Activated naive CD8-positive, alpha-beta T cell treated with anti-CD3 and anti-CD28 coated beads, Interleukin-2, amount 50 U/mL, for 16 hours (primary cell): ENCODE measurements around the gene DSTYK.
"Not testable (repeated sequence)": the region's sequence is repeated elsewhere in the genome, so short reads cannot be mapped to it uniquely, and the experiment has no call there.

ENCODE experiments used
- DNase-seq: peaks from one replicate; pipeline ENCODE4 v3.0.0-alpha.2; 2020; ENCODE audit warnings: low read depth, low spot score

Gene DSTYK

DNA sequence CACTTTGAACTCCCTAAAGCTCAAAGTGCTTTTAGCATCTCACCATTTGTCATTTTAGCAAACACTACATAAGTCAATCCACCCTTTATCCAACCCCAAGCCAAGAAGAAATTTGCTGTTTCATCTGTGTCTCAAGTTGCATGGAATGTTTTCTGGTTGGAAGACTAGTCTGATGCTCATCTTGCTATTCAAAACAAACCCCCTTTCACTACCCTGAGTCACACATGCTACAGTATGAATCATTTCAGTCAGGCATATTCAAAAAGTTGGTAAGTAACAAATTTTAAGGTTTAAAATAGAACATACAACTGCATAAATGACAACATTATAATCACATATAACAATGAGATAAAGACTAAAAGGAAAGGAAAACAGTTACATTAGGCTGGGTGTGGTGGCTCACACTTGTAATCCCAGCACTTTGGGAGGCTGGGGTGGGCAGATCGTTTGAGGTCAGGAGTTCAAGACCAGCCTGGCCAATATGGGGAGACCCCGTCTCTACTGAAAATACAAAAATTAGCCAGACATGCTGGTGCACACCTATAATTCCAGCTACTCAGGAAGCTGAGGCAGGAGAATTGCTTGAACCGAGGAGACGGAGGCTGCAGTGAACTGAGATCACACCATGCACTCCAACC is 38.7 kb downstream of the DSTYK start:
- no peak for DNase-seq

GRCh38 chr1:205171369-205171768 is 40.1 kb downstream of the DSTYK start:
- no peak for DNase-seq

- no peak for DNase-seq
Observed at GRCh38 chr1:205170532-205171269, 40.8 kb downstream of the DSTYK start.

DNA sequence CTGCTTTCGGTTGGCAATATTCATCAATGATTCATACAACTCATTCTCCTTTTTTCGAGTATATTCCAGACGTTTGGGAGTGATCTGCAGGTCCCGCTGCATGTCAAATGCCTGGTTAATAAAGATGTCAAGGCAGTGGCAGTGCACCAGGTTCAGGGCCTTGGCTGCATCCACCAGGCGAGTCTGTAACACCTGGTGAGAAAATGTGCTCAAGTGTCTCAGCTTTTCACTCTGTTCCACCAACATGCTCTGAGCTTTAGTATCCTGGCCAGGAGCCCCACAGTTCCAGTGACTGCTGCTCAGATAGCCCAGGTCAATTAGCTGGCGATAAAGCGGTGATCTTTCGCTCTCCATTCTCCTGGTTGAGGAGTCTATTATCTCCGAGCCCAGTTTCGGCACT is 42.3 kb downstream of the DSTYK start:
- DNase-seq: no peak

DNA sequence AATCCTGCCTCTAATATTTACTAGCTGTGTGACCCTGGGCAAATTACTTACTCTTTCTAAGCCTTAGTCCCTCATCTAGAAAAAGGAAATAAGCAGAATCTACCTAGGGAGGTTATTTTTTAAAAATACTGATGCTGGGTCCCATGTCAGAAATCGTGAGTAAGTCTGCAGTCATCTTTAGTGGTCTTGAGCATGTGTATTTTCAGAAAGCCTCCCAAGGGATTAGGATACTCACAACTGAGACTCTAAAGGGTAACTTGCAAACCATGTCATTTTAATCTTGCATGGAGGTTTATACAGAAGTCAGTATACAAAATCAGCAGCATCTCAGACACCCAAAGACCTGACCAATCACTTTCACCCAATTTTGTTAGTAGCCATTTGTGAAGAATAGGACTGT is 43.2 kb downstream of the DSTYK start:
- no peak for DNase-seq

GRCh38 chr1:205162301-205162700 is 49.2 kb downstream of the DSTYK start:
- no peak for DNase-seq

- DNase-seq: no peak
Observed at GRCh38 chr1:205161076-205161475, 50.4 kb downstream of the DSTYK start.

DNA sequence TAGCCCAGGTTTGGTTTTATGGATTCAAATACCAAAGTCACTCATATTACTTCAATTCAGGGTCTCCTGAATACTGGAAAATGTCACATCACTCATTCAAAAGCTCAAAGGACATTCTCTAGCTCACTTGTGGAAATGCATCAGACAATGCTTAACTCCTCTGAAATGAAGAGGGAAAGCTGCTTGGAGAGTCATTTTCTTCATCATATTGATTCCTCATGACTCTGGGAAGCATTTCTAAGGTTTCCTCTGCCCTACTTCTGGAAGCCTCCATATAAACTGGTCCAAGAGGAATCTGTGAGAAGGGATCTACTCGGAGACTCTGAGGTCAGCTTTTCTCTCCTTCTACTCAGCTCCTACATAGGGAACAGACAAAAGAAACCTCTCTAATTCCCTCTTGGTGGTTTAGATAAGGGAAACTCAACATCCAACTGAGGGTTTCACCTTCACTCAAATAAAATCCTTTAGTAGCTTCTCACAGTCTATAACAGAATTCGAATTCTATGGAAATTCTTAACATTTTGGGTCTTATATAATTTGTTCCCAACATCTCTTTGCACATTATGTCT is 53.4 kb downstream of the DSTYK start:
- no peak for DNase-seq

DNA sequence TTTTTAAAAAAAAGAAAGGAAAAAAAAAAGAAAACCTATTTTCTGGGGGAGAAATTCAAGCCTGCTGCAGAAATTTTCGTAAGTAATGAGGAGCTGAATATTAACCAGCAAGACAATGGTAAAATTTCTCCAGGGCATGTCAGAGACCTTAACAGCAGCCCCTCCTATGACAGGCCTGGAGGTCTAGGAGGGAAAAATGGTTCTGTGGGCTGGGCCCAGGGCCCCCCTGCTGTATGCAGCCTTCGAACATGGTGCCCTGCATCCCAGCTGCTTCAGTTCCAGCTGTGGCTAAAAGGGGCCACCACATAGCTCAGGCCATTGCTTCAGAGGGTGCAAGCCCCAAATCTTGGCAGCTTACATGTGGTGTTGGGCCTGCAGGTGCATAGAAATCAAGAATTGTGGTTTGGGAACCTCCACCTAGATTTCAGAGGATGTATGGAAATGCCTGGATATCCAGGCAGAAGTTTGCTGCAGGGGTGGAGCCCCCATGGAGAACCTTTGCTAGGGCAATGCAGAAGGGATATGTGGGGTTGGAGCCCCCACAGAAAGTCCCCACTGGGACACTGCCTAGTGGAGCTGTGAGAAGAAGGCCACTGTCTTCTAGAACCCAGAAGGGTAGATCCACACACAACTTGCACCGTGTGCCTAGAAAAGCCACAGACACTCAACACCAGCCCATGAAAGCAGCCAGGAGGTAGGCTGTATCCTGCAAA is 55.7 kb downstream of the DSTYK start:
- not testable (repeated sequence) for DNase-seq

- DNase-seq: no peak
Observed at GRCh38 chr1:205152505-205152904, 59.0 kb downstream of the DSTYK start.

DNA sequence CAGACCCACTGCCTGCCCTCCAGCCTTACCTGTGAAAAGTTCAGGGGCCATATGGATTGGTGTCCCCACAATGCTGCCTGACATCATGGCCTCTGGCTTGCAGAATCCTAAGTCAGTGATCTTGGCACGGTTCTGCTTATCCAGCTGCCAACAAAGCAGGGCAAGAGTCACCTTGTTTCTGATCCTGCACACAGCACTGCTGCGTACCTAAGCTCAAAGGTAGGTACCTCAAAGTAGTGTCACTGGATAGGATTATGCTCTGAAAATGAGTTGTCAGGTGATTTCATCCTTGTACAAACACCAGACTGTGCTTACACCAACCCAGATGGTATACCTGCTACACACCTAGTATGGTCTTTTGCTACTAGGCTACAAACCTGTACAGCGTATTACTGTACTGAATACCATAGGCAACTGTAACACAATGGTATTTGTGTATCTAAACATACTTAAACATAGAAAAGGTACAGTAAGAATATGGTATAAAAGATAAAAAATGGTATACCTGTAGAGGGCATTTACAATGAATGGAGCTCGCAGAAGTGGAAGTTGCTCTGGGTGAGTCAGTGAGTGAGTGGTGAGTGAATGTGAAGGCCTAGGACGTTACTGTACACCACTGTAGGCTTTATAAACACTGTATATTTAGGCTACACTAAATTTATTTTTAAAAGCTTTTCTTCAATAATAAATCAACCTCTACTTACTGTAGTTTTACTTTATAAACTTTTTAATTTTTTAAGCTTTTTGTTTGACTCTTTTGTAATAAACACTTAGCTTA is 60.7 kb downstream of the DSTYK start:
- DNase-seq: no peak

DNA sequence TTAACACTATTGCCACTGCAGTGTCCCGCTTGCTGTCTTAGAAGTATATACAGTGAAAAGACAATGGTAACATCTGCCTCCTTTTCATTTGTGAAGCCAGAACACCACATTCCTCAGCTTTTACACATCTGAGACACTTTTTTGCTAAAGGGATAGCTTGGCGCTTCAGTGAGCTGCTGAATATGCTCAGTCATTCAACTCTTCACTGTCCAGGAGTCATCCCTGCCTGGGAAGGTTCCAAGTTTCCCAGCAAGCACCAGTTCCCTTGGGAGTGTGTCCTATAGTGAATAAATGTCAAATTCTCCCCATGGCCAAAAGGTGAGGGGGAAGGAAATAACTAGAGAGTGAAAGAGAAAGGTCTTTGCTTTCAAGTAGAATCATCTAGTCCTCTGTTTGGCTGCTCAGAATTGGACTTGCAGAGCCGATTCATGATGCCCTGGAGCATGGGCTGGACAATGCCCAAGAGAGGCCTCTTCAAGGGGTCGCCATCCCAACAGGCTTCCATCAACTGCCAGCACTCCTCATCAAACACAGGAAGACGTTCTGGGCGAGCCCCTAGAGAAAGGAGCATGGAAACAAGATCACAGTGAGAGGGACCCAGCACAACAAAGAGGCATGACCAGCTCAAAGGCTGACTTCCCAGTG is 64.2 kb downstream of the DSTYK start:
- DNase-seq: no peak

GRCh38 chr1:205144751-205145150 is 66.8 kb downstream of the DSTYK start:
- no peak for DNase-seq

GRCh38 chr1:205144046-205144720 is 67.3 kb downstream of the DSTYK start:
- no peak for DNase-seq

- DNase-seq: no peak
Observed at GRCh38 chr1:205142102-205142469, 69.4 kb downstream of the DSTYK start.

GRCh38 chr1:205141236-205142101 is 70.0 kb downstream of the DSTYK start:
- DNase-seq: peak; percentile 32

GRCh38 chr1:205140113-205140512 is 71.4 kb downstream of the DSTYK start:
- no peak for DNase-seq

DNA sequence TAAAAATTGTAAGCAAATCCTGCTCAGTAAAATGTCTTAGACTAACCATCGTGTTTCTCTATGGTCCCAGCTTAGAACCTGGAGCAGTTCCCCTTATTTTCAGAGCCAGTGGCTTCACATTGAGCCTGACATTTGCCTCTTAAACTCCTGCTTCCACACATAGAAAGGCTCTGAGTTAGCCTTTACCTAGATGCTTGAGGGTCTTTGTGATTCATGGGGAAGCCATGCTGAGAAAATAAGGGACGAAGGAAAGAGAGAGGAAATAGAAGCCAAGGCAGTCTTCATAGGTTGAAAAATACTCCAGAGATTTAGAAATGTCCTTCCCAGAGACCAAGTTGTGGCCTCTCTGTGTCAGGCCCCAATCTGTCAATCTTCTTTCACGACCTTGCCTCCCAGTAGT is 73.6 kb downstream of the DSTYK start:
- no peak for DNase-seq

DNA sequence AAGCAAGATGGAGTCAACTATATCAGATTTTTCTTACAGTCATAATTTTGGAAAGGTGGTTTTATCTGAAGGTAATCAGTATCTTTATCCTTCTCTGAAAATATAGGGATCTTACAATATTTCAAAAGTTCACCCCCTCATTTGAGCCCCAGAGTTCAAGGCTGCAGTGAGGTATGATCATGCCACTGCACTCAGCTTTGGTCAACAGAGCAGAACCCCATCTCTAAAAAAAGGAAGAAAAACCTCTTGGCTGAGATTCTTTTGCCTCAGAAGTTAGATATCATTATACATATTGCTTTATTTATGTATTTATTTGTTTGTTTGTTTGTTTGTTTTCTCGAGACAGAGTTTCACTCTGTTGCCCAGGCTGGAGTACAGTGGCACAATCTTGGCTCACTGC is 78.2 kb downstream of the DSTYK start:
- no peak for DNase-seq
